ENCODE data around the gene NELFCD. TPM values are rescaled to one million over a fixed set of nuclear protein-coding genes. Genes with fewer than 3 reads are reported as not detected.
A peak's percentile ranks its signal among the peaks of the same experiment; 100 is the strongest.

The NELFCD gene
- total and polyA plus RNA-seq, 9 of the 15 experiments (the other 6 are each of a cell fraction or from before 2014, with no cell fraction given), result 11.7 to 163 (median 96.5) TPM

DNA sequence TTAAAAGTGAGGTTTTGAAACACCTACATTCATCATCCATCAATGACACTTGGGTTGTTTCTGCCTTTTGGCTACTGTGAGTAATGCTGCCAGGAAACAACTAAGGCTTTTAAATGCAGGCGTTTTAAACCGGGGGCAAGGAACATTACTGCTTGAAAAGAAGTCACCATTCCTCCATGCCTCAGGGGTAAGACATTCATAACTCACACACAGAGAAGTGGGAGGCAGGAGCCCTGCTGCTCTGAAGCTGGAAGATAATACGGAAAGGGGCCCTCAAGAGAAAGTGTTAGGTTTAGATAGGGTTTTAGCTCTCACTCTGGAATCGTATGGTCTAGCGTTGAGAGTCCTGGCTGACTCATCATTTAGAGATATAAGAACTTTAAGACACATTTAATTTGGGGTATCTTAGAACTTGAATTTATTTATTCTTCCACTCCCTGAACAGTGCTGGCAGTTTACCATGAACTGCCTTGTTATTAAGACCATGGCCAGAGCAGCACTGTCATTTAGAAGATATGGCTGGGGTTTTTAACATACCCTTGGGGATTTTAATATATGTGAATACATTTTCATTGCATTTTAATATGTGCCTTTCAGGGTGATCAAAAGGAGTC lies 40.0 kb downstream of the NELFCD start (continued):
- TF ChIP-seq, protein P1, sequence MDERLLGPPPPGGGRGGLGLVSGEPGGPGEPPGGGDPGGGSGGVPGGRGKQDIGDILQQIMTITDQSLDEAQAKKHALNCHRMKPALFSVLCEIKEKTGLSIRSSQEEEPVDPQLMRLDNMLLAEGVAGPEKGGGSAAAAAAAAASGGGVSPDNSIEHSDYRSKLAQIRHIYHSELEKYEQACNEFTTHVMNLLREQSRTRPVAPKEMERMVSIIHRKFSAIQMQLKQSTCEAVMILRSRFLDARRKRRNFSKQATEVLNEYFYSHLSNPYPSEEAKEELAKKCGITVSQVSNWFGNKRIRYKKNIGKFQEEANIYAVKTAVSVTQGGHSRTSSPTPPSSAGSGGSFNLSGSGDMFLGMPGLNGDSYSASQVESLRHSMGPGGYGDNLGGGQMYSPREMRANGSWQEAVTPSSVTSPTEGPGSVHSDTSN (CRISPR knock-in tag; IDR thresholded peaks at IDR 0.05; ENCODE audit: low read depth), result no peak
- TF ChIP-seq, protein P1 (tag; conservative IDR thresholded peaks at IDR 0.05; ENCODE audit: low read depth), result peak; percentile 89
- no peak for TF ChIP-seq ZNF134 (CRISPR knock-in tag; conservative IDR thresholded peaks at IDR 0.05)
- TF ChIP-seq NFATC3 (IDR thresholded peaks at IDR 0.05), result 0 out of 2 replicates have a peak, but pooled peaks have one; percentile 51
- TF ChIP-seq MTF1 (CRISPR knock-in tag; IDR thresholded peaks at IDR 0.05; ENCODE audit: borderline replicate concordance), result no peak
- TF ChIP-seq SMARCC2 (IDR thresholded peaks at IDR 0.05; ENCODE audit: low read depth), result peak; percentile 98
- TF ChIP-seq BRCA1 (IDR thresholded peaks at IDR 0.05), result no peak
- TF ChIP-seq BRCA1 (CRISPR knock-in tag; IDR thresholded peaks at IDR 0.05), result no peak
- TF ChIP-seq SMAD4 (CRISPR knock-in tag; conservative IDR thresholded peaks at IDR 0.05), result peak; percentile 60; the same call in 1 of the 2 replicates
- no peak for TF ChIP-seq KLF6 (CRISPR knock-in tag; IDR thresholded peaks at IDR 0.05; ENCODE audit: borderline replicate concordance)
- no peak for TF ChIP-seq RUNX1 (IDR thresholded peaks at IDR 0.05; ENCODE audit: low read depth)
- TF ChIP-seq RBM14 (IDR thresholded peaks at IDR 0.05; ENCODE audit: borderline replicate concordance, insufficient read depth, low read depth, low read length), result no peak
- TF ChIP-seq, protein P2, sequence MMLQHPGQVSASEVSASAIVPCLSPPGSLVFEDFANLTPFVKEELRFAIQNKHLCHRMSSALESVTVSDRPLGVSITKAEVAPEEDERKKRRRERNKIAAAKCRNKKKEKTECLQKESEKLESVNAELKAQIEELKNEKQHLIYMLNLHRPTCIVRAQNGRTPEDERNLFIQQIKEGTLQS (IDR thresholded peaks at IDR 0.05), result peak; percentile 91
- TF ChIP-seq, protein P2 (CRISPR knock-in tag; conservative IDR thresholded peaks at IDR 0.05), result peak; percentile 74; the same call in 1 of the 2 replicates
- TF ChIP-seq, protein P3, sequence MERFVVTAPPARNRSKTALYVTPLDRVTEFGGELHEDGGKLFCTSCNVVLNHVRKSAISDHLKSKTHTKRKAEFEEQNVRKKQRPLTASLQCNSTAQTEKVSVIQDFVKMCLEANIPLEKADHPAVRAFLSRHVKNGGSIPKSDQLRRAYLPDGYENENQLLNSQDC (CRISPR knock-in tag; IDR thresholded peaks at IDR 0.05), result no peak
- TF ChIP-seq ARID1B (IDR thresholded peaks at IDR 0.05), result peak; percentile 99
- TF ChIP-seq, protein P4, sequence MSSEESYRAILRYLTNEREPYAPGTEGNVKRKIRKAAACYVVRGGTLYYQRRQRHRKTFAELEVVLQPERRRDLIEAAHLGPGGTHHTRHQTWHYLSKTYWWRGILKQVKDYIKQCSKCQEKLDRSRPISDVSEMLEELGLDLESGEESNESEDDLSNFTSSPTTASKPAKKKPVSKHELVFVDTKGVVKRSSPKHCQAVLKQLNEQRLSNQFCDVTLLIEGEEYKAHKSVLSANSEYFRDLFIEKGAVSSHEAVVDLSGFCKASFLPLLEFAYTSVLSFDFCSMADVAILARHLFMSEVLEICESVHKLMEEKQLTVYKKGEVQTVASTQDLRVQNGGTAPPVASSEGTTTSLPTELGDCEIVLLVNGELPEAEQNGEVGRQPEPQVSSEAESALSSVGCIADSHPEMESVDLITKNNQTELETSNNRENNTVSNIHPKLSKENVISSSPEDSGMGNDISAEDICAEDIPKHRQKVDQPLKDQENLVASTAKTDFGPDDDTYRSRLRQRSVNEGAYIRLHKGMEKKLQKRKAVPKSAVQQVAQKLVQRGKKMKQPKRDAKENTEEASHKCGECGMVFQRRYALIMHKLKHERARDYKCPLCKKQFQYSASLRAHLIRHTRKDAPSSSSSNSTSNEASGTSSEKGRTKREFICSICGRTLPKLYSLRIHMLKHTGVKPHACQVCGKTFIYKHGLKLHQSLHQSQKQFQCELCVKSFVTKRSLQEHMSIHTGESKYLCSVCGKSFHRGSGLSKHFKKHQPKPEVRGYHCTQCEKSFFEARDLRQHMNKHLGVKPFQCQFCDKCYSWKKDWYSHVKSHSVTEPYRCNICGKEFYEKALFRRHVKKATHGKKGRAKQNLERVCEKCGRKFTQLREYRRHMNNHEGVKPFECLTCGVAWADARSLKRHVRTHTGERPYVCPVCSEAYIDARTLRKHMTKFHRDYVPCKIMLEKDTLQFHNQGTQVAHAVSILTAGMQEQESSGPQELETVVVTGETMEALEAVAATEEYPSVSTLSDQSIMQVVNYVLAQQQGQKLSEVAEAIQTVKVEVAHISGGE (CRISPR knock-in tag; IDR thresholded peaks at IDR 0.05), result peak in 1 of 3 experiments; percentile 67; a peak in 2 of 6 replicates
- TF ChIP-seq PTRF (tag; IDR thresholded peaks at IDR 0.05), result no peak
- TF ChIP-seq PHB2 (IDR thresholded peaks at IDR 0.05; ENCODE audit: low read depth), result peak; percentile 85
- no peak for TF ChIP-seq FUS (optimal IDR thresholded peaks at IDR 0.05; ENCODE audit: low read depth, low read length)
